SIG-M5 treated with dmso at 0.1 percent for 504 hours (cell line): ENCODE data around the gene REEP2.
"Not testable (repeated sequence)": the region's sequence is repeated elsewhere in the genome, so short reads cannot be mapped to it uniquely, and the experiment has no call there.

ENCODE experiments used
- DNase-seq: peaks from one replicate; lab custom pipeline; 2025; ENCODE audit not compliant: unreplicated experiment; lab: John Stamatoyannopoulos, UW

The REEP2 gene

GRCh38 chr5:138466125-138466899 is 27.5 kb downstream of the REEP2 start:
- no peak for DNase-seq

DNA sequence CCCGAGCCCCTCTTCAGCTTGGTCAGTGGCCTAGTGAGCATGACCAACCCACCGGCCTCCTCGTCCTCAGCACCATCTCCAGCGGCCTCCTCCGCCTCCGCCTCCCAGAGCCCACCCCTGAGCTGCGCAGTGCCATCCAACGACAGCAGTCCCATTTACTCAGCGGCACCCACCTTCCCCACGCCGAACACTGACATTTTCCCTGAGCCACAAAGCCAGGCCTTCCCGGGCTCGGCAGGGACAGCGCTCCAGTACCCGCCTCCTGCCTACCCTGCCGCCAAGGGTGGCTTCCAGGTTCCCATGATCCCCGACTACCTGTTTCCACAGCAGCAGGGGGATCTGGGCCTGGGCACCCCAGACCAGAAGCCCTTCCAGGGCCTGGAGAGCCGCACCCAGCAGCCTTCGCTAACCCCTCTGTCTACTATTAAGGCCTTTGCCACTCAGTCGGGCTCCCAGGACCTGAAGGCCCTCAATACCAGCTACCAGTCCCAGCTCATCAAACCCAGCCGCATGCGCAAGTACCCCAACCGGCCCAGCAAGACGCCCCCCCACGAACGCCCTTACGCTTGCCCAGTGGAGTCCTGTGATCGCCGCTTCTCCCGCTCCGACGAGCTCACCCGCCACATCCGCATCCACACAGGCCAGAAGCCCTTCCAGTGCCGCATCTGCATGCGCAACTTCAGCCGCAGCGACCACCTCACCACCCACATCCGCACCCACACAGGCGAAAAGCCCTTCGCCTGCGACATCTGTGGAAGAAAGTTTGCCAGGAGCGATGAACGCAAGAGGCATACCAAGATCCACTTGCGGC is 28.2 kb downstream of the REEP2 start:
- no peak for DNase-seq

DNA sequence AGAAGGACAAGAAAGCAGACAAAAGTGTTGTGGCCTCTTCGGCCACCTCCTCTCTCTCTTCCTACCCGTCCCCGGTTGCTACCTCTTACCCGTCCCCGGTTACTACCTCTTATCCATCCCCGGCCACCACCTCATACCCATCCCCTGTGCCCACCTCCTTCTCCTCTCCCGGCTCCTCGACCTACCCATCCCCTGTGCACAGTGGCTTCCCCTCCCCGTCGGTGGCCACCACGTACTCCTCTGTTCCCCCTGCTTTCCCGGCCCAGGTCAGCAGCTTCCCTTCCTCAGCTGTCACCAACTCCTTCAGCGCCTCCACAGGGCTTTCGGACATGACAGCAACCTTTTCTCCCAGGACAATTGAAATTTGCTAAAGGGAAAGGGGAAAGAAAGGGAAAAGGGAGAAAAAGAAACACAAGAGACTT is 28.9 kb downstream of the REEP2 start:
- DNase-seq, result no peak

DNA sequence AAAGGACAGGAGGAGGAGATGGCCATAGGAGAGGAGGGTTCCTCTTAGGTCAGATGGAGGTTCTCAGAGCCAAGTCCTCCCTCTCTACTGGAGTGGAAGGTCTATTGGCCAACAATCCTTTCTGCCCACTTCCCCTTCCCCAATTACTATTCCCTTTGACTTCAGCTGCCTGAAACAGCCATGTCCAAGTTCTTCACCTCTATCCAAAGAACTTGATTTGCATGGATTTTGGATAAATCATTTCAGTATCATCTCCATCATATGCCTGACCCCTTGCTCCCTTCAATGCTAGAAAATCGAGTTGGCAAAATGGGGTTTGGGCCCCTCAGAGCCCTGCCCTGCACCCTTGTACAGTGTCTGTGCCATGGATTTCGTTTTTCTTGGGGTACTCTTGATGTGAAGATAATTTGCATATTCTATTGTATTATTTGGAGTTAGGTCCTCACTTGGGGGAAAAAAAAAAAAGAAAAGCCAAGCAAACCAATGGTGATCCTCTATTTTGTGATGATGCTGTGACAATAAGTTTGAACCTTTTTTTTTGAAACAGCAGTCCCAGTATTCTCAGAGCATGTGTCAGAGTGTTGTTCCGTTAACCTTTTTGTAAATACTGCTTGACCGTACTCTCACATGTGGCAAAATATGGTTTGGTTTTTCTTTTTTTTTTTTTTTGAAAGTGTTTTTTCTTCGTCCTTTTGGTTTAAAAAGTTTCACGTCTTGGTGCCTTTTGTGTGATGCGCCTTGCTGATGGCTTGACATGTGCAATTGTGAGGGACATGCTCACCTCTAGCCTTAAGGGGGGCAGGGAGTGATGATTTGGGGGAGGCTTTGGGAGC is 29.5 kb downstream of the REEP2 start:
- peak; percentile 59 for DNase-seq

DNA sequence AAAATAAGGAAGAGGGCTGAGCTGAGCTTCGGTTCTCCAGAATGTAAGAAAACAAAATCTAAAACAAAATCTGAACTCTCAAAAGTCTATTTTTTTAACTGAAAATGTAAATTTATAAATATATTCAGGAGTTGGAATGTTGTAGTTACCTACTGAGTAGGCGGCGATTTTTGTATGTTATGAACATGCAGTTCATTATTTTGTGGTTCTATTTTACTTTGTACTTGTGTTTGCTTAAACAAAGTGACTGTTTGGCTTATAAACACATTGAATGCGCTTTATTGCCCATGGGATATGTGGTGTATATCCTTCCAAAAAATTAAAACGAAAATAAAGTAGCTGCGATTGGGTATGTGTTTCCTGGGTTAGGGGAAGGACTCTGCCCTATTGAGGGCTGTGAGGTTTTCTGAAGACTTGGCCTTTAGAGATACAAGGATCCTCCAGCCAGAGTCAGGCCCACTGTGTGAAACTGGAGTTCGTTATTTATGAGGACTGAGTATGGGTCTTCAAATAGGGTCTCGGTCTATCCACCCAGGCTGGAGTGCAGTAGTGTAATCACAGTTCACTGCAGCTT is 30.2 kb downstream of the REEP2 start:
- DNase-seq, result no peak

GRCh38 chr5:138469540-138470321 is 30.9 kb downstream of the REEP2 start:
- no peak for DNase-seq

GRCh38 chr5:138470322-138471051 is 31.6 kb downstream of the REEP2 start:
- no peak for DNase-seq

- no peak for DNase-seq
Observed at GRCh38 chr5:138471052-138471361, 32.1 kb downstream of the REEP2 start.

- DNase-seq, result no peak
Observed at GRCh38 chr5:138472353-138472752, 33.5 kb downstream of the REEP2 start.

DNA sequence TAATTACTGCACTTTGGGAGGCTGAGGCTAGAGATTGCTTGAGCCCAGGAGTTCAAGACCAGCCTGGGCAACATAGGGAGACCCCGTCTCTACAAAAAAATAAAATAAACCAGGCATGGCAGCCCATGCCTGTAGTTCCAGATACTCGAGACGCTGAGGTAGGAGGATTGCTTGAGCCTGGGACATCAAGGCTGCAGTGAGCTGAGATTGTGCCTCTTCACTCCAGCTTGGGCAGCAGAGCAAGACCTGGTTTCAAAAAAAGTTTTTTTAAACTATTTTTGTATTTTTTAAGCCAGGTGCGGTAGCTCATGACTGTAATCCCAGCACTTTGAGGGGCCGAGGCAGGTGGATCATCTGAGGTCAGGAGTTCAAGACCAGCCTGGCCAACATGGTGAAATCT is 34.3 kb downstream of the REEP2 start:
- not testable (repeated sequence) for DNase-seq

GRCh38 chr5:138476918-138477317 is 38.1 kb downstream of the REEP2 start:
- DNase-seq, result no peak

DNA sequence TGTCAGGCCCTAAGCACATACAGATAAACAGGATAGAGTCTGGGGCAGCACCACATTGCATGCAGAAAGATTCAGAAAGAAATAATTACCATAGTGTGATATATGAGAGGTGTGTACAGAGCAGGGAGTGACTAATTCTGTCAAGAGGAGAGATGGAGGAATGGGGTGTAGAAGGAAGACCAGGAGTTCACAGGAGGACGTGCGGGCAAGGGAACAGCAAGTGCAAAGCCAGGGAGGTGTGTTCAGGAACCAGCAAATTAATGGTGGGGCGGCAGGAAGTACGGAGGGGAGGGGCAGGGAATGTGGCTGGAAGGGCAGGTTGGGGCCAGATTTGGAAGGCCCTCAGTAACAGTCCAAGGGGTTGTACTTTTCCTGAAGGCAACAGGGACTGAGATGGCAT is 43.8 kb downstream of the REEP2 start:
- no peak for DNase-seq

- DNase-seq, result no peak
Observed at GRCh38 chr5:138488481-138488945, 49.7 kb downstream of the REEP2 start.

GRCh38 chr5:138489683-138490061 is 50.8 kb downstream of the REEP2 start:
- DNase-seq, result no peak

- no peak for DNase-seq
Observed at GRCh38 chr5:138490648-138491283, 51.9 kb downstream of the REEP2 start.

DNA sequence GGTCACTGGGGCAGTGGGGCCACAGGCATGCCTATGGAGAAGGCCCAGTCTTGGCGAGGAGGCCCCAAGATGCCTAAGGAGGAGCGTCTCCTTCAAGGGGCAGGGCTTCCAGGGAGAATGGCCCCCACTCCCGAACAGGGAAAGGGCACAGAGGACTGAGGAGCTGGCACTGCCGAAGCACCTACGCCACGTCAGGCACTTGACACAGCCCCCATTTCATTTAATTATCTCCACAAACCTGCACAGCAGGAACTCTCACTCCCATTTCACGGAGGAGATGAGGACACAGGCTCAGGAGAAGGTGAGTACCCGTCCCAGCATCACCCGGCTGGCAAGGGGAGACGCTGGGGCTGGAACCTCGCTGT is 52.4 kb downstream of the REEP2 start:
- no peak for DNase-seq

DNA sequence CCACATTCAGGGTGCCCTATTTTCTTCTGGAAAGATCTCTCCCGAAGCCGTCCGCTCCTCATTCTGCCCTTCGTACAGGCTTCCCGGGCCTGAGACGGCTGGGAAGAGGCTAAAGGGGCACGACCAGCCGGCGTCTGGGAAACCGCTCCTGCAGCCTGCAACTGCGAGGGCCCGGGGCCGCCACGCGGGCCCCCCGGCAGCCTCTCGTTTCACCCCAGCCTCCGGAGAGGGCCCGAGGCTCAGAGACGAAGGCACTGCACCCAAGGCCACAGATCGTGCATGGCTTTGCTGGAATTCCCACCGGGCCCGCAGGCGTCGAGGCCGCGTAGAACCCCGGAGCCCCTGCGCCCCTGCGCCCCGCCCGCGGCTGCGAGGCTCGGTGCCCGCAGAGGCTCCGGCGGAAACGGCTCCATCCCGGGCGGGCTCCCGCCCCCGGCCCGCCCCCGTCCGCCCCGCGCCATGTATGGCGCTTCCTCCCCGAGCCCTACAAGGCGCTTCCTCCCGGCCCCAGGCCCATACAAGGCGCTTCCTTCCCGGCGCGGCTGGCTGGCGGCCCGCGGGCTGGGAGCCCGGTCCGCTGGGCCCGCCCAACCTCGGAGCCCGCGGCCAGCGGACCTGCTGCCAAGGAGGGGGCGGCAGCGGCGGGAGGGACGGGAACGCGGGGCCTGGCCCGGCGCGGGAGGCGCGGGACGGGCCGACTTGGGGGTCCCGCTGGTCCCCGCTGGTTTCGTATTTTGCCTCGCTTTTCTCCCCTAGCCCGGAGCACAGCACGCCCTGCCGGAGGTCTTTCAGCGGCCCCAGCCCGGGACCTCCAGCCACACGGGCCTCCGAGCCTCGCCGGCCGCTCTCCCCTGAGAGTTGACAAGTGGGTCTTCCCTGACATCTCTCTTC is 53.1 kb downstream of the REEP2 start:
- peak; percentile 93 for DNase-seq

DNA sequence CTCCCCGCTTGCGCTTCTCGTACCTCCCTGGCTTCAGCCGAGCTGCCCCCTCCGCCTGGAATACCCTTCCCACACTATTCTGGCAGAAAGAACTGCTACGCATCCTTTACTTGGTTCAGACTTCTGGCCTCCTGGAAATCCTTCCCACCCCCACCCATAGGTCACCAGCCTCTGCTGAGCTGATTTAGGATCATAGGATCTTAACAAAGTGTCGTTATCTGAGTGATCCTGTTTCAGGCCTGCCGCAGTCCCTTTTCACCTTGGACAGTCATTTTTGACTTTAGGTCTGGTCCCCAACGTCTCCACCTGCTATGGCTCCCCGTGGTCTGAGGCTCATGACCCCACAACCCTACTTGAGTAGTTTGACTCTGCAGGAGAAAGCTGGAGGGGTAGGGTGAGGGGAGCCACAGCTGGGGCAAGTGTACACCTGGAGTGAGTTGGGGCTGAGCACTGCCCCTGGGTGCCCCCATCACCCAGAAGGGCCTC is 53.7 kb downstream of the REEP2 start:
- no peak for DNase-seq
